GM18519 (cell line): ENCODE measurements around the gene POM121L2.

Source experiments
- ATAC-seq: cut with Tn5 transposase; IDR thresholded peaks from one replicate; pipeline ENCODE4 v1.9.1; 2021; ENCODE audit warnings: mild to moderate bottlenecking, moderate library complexity; ENCODE audit not compliant: unreplicated experiment, low FRiP score

POM121L2 gene

DNA sequence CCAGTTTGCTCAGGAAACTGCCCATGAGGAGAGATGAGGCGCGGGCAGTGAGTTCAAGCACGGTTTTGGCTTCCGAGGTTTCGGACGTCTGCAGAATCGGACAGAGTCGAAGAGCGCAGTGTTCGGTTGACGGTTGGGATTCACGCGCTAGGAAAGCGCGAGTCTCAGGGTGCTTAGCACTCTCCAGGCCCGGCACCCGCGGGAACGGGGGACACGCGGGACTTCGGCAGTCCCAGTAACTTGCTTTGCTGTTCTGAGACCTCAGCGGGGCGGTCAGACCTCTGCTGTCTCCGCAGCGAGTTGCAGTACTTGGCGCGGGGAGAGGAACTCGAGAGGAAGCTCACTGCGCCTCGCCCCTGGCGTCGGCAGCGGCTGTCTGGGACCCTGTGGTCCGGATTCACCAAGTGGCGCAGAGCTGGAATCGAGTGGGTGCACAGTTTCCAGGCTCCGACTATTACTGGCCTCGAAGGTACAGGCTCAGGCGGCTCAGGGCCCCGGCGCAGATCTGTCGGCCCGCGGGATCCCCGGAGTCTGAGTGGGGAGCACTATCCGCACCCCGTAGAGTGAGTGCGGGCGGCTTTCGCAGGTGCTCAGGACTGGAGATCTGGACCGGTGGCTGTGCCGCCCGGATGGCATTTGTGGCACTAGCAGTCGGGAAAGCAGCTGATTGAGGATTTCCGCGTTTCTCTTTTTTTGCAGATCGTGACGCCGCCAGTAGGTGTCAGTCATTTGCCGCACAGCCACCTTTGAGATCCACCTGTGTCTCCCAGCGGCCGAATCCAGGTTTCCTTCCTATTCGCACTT is at the start of gene POM121L2:
TSS of gene POM121L2 (minus strand) at position 128 of the 804 bp plus-strand sequence. CDS start at position 25, 103 bp downstream.
- ATAC-seq = no peak

DNA sequence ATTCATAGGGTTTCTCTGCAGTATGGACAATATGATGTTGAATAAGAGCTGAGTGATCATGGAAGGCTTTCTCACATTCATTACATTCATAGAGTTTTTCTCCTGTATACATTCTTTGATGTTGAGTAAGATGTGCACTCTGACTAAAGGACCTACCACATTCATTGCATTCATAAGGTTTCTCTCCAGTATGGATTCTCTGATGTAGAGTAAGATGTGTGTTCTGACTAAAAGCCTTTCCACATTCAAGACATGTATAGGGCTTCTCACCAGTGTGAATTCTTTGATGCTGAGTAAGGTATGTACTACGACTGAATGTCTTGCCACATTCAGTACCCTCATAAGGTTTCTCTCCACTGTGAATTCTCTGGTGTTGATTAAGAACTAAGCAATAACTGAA is 47.2 kb upstream of the POM121L2 start:
- no peak for ATAC-seq

DNA sequence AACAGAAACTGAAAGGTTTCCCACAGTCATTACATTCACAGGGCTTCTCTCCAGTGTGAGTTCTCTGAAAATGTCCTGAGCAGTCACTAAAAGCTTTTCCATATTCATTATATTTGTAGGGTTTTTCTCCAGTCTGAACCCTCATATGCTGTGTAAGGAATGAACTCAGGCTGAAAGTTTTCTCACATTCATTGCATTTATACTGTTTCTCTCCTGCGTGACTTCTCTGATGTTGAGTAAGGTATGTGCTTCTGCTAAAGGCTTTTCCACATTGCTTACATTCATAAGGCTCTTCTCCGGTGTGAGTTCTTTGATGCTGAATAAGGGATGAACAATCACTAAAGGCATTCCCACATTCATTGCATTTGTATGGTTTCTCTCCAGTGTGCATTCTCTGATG is 46.7 kb upstream of the POM121L2 start:
- ATAC-seq = no peak

DNA sequence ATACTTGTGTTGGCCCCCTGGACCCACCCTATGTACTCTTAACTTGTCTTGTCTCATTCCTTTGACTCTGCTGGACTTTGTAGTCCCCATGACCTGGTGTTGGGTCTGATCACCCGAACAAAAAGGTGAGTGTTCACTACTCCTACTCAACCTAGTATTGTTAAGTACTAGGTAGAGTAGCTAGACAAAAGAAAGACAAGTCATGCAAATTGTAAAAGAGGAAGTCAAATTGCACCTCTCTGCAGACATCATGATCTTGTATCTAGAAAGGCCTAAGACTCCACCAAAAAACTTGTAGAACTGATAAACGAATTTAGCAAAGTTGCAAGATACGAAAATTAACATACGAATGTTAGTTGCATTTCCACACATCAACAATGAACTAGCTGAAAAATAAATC is 40.8 kb upstream of the POM121L2 start:
- ATAC-seq = no peak

DNA sequence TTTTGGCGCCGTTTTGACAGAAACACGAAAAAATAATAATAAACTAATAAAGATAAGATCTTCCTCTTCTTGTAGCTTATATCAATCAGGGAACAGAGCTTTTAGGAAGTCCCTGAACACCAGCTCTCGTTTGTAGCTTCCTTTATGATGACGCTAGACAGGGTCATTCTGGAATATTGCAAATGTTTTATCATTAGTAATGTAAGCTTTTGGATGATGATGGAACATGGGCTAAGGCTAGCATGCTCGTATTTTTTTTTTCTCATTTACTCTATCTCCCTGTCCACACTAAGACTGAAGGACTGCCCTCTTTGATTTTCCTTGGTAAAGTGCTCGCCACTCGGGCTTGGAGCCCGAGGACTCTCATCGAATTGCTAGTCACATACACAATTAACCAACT is 22.1 kb upstream of the POM121L2 start:
- ATAC-seq = no peak

DNA sequence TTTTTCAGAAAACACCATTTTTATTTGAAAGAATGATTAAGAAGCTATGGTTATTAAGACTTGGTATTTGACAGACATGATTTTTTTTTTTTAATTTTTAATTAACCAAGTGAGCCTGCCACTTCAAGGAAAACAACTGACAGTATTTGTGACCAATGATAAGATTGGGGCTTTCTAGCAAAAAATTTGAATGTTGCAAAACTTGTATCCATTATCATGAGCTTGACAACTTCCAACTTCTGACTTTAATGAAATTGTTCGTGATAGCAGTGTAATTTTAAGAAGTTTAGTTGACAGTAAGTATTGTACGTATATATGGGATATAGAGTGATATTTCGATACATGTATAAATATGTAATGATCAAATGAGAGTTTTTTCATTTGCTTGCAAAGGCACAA is 21.6 kb upstream of the POM121L2 start:
- no peak for ATAC-seq

DNA sequence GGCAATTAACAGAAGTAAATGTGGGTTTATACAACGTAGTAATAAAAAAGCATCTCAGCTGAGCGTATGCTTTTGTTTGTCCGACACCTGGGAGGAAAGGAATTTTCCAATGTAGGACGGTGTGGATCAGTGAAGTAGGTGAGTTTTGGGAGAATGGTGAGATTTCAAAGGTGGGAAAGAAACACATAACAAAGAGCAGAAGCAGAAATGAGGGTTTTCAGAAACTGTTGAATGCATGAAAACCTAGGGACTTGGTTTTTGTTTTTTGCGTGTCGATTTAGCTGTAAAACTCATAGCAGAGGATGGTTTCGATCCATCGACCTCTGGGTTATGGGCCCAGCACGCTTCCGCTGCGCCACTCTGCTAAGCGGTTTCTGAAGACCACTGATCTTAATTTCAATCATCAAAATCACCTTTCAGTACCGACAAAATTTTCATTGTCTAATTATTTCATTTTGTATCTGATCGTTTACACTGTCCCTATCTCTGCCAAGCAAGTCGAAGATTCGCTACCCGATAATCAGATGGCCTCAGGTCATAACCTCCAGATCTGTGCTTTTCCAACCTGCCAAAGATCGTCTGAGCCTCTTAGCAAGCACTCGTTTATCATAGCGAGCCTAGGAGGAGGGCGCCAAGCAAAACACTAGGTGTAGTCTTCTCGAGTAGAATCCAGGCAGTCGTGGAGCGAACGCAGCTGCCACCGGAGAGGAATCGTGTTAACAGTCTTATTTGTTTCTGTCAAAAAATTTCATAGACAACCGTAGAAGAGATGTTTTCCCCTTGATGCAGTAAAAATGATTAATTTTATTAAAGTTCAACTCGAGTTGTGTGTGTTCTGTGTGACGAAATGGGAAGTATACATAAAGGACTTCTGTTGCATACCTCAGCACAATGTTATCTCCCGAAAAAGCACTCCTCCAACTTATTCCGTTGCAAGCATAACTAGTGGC is 20.9 kb upstream of the POM121L2 start:
- peak; percentile 36 for ATAC-seq

DNA sequence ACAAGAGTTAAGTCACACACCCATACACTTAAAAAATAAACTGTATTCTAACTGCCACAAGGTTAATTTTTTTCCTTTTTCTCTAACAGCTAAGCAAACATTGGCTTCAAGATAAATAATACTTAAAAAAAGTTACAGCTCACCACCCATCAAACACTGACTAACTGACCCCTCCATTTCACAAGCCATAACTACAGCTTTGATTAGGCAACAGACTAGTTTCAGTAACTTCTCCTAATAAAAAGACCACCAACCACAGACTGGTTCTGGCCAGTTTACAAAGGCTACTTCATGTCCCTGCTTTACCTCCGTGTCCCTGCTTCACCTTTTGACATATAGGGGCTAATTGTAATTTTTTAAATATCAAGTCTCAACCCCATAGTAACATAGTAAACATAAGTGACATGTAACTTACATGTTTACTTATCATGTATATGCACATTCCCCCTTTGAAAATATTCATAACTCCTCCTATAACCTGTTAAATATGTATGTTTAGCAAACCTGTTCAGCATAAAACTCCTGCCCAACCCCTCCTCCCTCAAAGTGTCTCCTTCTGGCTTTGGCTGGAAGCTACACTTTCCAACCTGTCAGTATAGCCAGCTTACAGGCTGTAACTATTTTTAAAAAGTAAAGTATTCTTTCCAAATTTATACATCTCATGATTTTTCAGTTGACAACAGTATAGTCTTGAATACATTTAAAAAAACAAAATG is 15.1 kb upstream of the POM121L2 start:
- no peak for ATAC-seq

DNA sequence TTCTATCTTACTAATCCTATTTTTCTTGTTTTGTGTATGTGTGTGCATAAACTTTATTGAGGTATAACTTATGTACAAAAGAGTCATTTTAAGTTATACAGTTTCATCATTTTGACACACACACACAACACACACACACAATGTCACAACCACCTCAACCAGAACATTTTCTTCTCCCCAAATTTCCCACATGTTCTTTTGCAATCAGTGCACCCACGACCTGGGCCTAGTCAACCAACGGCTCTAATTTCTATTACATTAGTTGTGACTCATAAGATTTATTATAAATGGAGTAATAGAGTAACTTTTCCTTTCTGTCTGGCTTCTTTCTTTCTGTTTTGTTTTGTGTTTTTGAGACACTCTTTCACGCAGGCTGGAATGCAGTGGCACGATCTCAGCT is 9.8 kb upstream of the POM121L2 start:
- no peak for ATAC-seq

DNA sequence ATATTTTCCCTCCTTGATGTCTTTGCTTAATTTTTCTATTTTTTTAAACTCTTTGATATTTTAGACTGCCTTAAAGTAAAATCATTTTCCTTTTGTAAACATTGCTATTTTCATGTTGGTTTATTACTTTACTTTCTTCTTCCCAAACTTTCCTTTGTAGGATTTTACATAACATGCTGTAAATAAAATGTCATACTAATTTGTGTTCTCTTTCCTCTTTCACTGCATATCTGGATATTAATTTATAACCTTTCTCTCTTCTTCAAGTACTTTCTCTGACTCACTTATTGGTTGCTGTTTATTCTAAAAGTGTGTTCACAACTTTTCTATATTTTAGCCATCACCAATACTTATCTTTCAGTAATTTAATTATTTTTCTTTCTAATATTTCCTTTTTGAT is 9.3 kb upstream of the POM121L2 start:
- ATAC-seq = no peak

DNA sequence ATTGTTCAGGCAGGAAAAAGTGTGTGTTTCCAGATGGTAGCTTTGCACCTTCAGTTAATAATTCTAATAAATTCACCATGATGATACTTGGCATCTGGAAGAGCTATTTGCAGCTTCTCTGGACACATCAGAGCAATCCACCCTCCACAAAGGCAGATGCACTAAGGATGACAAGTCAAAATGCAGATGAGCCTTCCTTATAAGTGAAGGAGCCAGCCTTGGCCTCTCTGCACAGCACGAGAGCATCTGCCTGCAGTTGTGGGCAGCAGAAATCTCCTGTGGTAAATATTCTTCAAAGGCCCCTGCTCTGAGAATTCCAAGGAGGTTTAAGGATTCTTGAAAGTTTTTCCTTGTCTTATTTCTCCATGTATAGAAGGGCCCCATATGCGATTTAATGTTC is 6.9 kb upstream of the POM121L2 start:
- no peak for ATAC-seq

DNA sequence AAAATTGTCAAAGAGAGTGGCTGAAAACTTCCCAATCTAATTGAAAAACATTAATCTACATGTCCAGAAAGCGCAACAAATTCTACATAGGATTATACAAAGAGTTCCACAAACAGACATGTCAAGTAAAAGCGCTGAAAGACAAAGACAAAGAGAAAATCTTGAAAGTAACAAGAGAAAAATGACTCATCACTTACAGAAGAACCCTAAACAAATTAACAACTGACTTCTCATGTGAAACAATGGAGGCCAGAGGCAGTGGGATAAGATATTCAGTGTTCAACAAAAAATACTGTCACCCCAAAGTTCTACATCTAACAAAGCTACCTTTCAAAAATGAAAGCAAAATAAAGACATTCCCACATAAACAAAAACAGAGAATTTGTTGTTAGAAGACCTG is 2.0 kb upstream of the POM121L2 start:
- ATAC-seq = no peak

DNA sequence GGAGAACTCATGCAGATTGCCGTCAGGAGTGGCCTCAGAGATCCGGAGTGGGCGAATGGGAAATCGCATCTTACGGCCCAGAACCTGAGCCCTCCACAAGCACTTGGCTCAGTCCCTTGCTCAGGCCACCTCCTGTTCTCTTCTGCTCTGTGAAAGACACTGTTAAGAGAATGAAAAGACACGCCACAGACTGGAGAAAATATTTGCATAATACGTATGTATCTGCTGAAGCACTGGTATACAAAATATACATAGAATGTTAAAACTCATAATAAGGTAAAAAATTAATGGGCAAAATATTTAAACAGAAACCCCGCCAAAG is 838 bp upstream of the POM121L2 start:
- no peak for ATAC-seq

DNA sequence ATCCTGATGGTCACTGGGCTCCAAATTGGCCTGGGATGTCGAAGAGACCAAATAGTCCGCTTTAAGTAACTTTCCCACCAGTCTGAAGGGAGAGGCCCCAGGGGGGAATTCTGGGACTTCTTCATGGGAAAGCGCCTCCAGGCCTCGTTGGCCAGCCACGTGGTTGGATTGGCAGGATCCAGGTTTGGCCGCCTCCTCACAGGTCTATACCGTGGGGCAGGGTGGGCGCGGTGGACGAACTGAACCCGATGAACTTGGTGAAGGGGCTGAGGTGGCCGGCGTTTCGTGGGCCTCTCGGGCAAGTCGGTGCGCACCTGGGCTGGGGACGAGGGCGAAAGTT is 297 bp downstream of the POM121L2 start:
- ATAC-seq = no peak

DNA sequence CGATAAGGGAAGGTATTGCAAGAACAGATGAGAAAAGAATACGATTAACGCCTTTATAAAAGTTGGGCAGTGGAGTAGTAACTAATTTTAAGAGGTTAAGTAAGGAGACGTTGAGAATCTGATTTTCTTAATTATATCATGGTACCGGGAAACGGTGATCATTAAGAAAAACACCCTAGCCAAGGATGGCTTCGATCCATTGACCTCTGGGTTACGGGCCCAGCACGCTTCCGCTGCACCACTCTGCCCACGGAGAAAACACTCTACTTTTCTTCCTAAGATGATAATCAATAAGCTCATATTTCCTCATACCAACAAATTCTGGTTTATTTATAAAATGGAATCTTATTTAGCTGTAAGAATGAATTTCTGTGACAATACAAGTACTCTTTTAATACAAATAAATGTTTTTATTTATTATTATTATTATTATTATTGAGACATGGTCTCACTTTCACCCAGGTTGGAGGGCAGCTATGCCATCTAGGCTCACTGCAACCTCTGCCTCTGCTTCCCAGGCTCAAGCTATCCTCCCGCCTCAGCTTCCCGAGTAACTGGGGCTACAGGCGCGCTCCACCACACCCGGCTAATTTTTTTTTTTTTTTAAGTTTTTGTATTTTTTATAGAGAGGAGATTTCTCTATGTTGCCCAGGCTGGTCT is 8.3 kb downstream of the POM121L2 start:
- no peak for ATAC-seq

DNA sequence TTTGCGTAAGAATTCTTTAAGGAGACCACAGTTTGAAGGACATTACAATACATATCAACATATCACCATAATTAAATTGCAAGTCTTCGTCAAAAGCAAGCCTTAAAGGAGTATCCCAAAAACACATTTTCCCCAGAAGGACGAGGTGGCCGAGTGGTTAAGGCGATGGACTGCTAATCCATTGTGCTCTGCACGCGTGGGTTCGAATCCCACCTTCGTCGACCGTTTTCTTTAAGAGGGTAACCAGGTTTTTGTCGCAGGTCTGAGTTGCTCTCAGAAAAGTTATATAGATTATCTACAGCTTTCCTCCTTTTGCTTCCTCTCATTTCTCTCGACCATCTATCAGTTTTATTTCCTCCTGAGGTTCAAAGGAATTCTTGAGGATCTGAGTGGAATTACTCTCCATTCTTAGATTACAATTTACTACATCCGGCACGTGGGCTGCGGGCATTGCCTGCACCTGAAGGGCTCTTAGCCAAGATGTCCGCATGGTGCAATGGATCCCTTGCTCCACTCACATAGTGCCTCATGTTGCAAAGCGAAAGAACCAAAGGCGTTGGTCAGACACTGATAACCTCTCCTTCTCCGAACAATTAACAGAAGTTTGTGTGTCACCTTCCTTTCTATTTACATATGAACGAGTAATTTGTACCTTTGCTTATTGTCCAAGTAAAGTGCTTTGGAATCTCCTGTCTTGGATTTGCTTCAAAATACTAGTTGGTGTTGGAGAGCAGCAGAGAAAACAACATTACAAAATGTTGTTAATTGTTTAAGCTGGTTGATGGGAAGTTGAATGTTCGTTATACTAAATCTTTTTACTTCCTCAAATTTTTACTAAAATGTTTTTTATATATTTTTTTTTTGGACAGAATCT is 14.0 kb downstream of the POM121L2 start:
- no peak for ATAC-seq

DNA sequence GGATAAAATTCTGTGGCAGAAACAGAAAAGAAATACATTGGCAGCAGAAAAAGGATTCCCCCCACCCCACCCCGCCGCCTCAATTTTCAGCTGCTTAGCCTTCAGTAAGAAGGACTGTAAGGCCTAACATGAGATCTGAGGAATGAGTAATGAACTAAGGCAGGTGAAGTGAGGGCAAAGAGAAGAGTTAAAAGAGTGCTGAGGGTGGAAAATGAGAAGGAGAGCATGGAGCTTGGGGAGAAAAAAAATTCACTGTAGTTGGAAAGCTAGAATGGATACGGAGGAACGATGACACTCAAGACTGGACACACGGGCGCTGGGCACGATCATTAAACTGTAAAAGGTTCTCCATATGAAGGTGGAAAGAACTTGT is 14.6 kb downstream of the POM121L2 start:
- no peak for ATAC-seq

DNA sequence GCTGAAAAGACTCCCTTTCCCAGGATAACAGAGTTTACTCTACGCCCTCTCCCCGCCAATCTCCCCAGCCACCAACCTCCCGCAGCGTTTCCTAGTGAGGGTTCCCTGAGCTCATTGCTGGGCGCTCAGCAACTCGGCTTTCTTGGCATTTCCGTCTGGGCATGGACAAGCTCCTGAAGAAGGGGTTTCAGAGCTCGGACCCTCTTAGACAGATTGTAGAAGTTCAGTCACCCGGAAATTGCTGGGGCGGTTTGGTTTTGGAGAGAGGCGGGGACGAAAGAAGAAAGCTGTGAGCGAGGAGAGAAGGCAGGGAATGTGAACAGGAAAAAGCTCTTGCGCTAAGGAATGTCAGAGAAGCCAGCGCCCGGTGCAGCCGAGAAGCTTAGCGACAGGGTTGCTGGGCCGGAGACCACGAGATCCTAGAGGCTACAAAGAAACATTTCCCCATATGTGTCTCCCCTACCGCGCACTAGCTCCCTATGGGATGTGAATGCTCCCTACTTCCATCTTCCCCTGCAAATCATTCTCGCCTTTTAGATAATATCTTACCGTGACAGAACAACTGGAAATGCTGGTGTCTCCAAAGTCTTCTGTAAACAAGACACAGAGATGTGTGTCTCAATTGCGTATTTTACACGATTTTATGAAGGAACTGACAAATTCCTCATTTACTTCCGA is 15.8 kb downstream of the POM121L2 start:
- no peak for ATAC-seq
